ENCODE data around the gene TIMM13. TPM values are rescaled to one million over a fixed set of nuclear protein-coding genes. Genes with fewer than 3 reads are reported as not detected.

TIMM13 gene
- total and polyA plus RNA-seq, 10 of the 15 experiments (the other 5 are each of a cell fraction or from before 2014, with no cell fraction given), result 9.9 to 205 (median 63.6) TPM

- TF ChIP-seq PAX5 (IDR thresholded peaks at IDR 0.05; ENCODE audit: borderline replicate concordance, low read depth, low read length), result no peak
Measured at GRCh38 chr19:2453431-2454025, 26.1 kb upstream of the TIMM13 start (continued).

GRCh38 chr19:2451741-2452140 lies 24.4 kb upstream of the TIMM13 start:
- DNase-seq (ENCODE audit: low read depth, low spot score) (no peak), ATAC-seq (no peak), FAIRE-seq (no peak)
- no peak overlapping the region for H2AFZ ChIP-seq (ENCODE audit: control insufficient read depth, low read depth, low read length)
- RAD21 ChIA-PET (ENCODE audit: unreplicated experiment), result no interaction called here
- intact Hi-C loops (cut with micrococcal nuclease; ENCODE audit: unreplicated experiment), result no loop called here
- no peak overlapping the region for H3K27ac ChIP-seq (ENCODE audit: control insufficient read depth, insufficient read depth)
- in situ Hi-C loops (cut with MboI), result no loop called here
- SMC1A ChIA-PET (ENCODE audit: uncharacterized antibody, unreplicated experiment), result no interaction called here
- no peak overlapping the region for H3K9ac ChIP-seq (ENCODE audit: control insufficient read depth, insufficient read depth, low read length)
- no peak overlapping the region for H3K4me2 ChIP-seq (ENCODE audit: control insufficient read depth, insufficient read depth)
- H4K20me1 ChIP-seq (ENCODE audit: control insufficient read depth, insufficient read depth), result peaks cover 12% of the 10 kb centered on the region
- H3K9me3 ChIP-seq (replicated peaks; ENCODE audit: control insufficient read depth, insufficient read depth, low read length), result no peaks in the 10 kb centered on the region
- peaks cover 26% of the 10 kb centered on the region for H3K4me1 ChIP-seq (ENCODE audit: control insufficient read depth, insufficient read depth, low read length)
- 91% methylated on average over 18 of the region's 18 CpGs for WGBS (ENCODE audit: insufficient coverage, insufficient replicate concordance, low lambda C conversion rate, missing lambda C conversion rate)
- BruUV-seq (replicated peaks), result no TSS peak
- H3K79me2 ChIP-seq (ENCODE audit: control insufficient read depth, insufficient read depth, low read length), result peaks cover 82% of the 10 kb centered on the region
- CTCF ChIA-PET, result no interaction called here
- H3K27me3 ChIP-seq (replicated peaks in 1 of 2; ENCODE audit: control insufficient read depth in 2 of 2, insufficient read depth in 2 of 2, low read length in 1 of 2), result no peaks in the 10 kb centered on the region
- POLR2A ChIA-PET, result no interaction called here
- H3K36me3 ChIP-seq (ENCODE audit: control insufficient read depth in 2 of 2, insufficient read depth in 2 of 2, low read length in 1 of 2), result peaks cover 12 to 20% of the 10 kb centered on the region in 2 experiments; a peak in 3 of 4 replicates
- TF ChIP-seq CTCF (IDR thresholded peaks at IDR 0.05 in 2 of 3, conservative IDR thresholded peaks at IDR 0.05 in 1 of 3; ENCODE audit: control insufficient read depth in 2 of 3, extremely low read depth in 1 of 3, insufficient read depth in 1 of 3, low read depth in 3 of 3, low read length in 3 of 3) (no peak), REST (IDR thresholded peaks at IDR 0.05; ENCODE audit: low read depth, low read length) (no peak), RB1 (IDR thresholded peaks at IDR 0.05; ENCODE audit: borderline replicate concordance) (no peak), POLR2AphosphoS2 (IDR thresholded peaks at IDR 0.05; ENCODE audit: low read depth, low read length) (no peak), NFYB (IDR thresholded peaks at IDR 0.05; ENCODE audit: insufficient read depth, low read depth, low read length) (no peak)
- no peak overlapping the region for H3K4me3 ChIP-seq
